Duodenal mucosa (tissue), 2 donors: ENCODE results near the gene AK9.
"Not testable (repeated sequence)": the region's sequence is repeated elsewhere in the genome, so short reads cannot be mapped to it uniquely, and the experiment has no call there.

Experiments
- H3K27ac ChIP-seq: one replicate; pipeline ENCODE4 v1.7.0; 2013; ENCODE audit warnings: low read depth, low read length
- H3K27me3 ChIP-seq, 2 donors: one replicate each; pipeline ENCODE4 v1.7.0; 2013; ENCODE audit warnings: low read length in 2 of 2, control low read depth in 1 of 2; ENCODE audit not compliant: insufficient read depth in 2 of 2, control insufficient read depth in 1 of 2
- H3K36me3 ChIP-seq, 2 donors: one replicate each; pipeline ENCODE4 v1.7.0; 2013; ENCODE audit warnings: low read length in 2 of 2, control low read depth in 1 of 2; ENCODE audit not compliant: insufficient read depth in 2 of 2, control insufficient read depth in 1 of 2
- H3K4me1 ChIP-seq, 2 donors: one replicate each; pipeline ENCODE4 v1.7.0; 2013; ENCODE audit warnings: low read length in 2 of 2, control low read depth in 1 of 2; ENCODE audit not compliant: insufficient read depth in 2 of 2, control insufficient read depth in 1 of 2
- H3K4me3 ChIP-seq, 2 donors: one replicate each; pipeline ENCODE4 v1.7.0; 2013; ENCODE audit warnings: low read length in 2 of 2, low read depth in 1 of 2
- H3K9ac ChIP-seq, 2 donors: one replicate each; pipeline ENCODE4 v1.7.0; 2013; ENCODE audit warnings: low read length in 2 of 2, low read depth in 1 of 2
- H3K9me3 ChIP-seq, 2 donors: one replicate each; pipeline ENCODE4 v1.7.0; 2013; ENCODE audit warnings: low read length in 2 of 2, control low read depth in 1 of 2; ENCODE audit not compliant: control insufficient read depth in 1 of 2

Gene AK9

DNA sequence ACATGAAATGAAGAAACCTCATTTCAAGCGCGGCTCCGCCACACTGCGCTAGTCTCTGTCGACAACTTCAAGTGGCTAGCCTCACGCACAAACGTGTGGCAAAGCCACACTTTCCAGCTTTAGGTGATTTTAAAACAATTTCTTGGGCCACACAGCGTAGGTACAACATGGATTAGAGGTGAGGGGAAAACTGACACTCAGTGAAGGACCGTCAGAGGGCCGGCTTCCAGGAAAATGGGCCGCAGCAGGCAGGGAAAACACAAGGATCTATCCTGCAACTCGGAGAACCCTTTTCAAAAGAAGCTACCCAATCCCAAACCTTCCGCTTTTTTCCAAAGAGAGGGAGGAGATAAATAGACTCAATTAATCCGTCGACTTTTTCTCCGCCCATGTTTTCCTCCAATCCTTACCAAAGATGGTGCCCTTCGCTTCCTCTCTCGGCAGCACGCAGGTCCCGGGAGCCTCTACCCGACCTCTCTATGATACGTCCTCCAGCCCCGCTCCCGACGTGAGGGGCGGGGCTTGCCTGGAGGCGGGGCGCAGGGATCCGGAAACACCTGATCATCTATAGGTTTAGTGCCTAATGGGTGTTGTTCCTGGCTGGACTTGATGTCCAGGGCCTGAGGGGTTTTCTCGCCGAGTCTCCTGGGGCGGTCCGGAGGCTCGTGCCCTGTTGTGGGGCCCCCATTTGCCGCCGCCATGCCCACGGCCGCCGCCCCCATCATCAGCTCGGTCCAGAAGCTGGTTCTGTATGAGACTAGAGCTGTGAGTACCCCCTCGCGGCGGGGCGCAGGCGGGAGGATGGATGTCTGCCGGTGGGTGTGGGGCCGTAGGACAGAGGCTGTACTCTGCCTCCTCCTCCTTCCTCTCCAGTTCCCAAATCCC is at the start of gene AK9, which contains the start of gene FIG4:
AK9 (minus strand) TSS at position 466 of the 885 bp plus-strand sequence. CDS start 15,457 bp downstream, outside the sequence.
FIG4 (plus strand) TSS at position 560 of the 885 bp plus-strand sequence; CDS start at position 700, 140 bp downstream.
- Histone ChIP-seq H3K27me3 (no peaks in the 10 kb centered on the region), H3K9ac (peak within 1 kb of the TSS; percentile 90 to 92), H3K36me3 (no peaks in the 10 kb centered on the region), H3K4me3 (peak within 1 kb of the TSS; percentile 77 to 100), H3K4me1 (peaks cover 8 to 12% of the 10 kb centered on the region in 2 donors), H3K9me3 (no peaks in the 10 kb centered on the region), H3K27ac (peak within 1 kb of the TSS; percentile 74)

DNA sequence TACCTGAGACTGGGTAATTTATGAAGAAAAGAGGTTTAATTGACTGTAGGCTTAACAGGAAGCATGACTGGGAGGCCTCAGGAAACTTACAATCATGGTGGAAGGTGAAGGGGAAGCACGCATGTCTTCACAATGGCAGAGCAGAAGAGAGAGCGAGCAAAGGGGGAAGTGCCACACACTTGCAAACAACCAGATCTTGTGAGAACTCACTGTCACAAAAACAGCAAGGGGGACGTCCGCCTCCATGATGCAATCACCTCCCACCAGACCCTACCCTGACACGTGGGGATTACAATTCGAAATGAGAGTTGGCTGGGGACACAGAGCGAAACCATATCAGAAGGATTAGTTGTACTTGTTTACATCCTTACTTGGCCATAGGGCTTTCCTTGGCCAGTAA is 49.8 kb upstream of the AK9 start:
- no peaks in the 10 kb centered on the region for H3K27me3 ChIP-seq
- no peaks in the 10 kb centered on the region for H3K4me1 ChIP-seq
- H3K27ac ChIP-seq: no peak overlapping the region
- peaks cover 21 to 26% of the 10 kb centered on the region in 2 donors for H3K36me3 ChIP-seq
- no peak overlapping the region for H3K4me3 ChIP-seq
- H3K9me3 ChIP-seq: no peaks in the 10 kb centered on the region
- H3K9ac ChIP-seq: no peak overlapping the region

DNA sequence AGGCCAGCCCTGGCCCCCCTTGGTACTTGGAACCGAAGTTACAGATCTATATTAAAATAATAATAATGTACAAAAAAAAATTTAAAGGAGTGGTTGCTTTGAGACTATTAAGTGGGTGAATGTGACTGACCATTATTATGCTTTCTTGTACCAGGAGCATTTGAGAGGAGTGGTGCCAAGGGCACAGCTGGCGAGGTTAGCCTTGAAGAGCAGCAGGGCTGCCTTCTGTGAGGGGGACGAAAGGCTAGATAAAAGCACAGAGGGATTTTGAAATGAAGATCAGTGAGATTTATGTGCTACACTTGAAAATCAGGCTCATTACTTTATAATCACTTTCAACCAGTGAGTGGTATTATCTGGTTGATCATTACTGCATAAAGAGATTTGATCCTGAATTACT is 48.7 kb upstream of the AK9 start:
- no peak overlapping the region for H3K27ac ChIP-seq
- H3K36me3 ChIP-seq: peaks cover 26 to 31% of the 10 kb centered on the region in 2 donors

DNA sequence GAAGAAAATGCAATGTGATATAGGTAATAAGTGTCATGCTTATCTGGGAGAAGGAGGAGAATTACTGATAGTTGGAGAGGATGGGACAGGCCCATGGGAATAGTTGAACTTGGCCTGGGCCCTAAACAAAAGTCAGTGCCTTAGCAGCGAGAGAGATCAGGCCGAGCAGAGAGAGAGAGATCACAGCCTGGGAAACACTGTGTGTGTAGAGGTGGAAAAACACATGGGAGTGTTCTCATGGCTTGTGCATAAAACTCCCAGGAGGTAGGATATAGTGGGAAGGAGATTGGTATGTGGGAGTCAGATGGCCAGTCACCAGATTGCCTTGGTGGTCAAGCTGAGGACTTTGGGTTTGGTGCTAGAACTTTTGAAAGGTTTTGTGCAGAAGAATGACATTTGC is 47.7 kb upstream of the AK9 start:
- Histone ChIP-seq H3K9me3 (no peaks in the 10 kb centered on the region), H3K4me3 (no peak overlapping the region), H3K27me3 (no peaks in the 10 kb centered on the region), H3K4me1 (no peaks in the 10 kb centered on the region), H3K27ac (no peak overlapping the region), H3K36me3 (peaks cover 25 to 28% of the 10 kb centered on the region in 2 donors), H3K9ac (no peak overlapping the region)

More for the DNA sequence above, 48.7 kb upstream of the AK9 start:
- Histone ChIP-seq H3K27me3 (no peaks in the 10 kb centered on the region), H3K9me3 (no peaks in the 10 kb centered on the region), H3K4me3 (no peak overlapping the region), H3K9ac (no peak overlapping the region), H3K4me1 (no peaks in the 10 kb centered on the region)

DNA sequence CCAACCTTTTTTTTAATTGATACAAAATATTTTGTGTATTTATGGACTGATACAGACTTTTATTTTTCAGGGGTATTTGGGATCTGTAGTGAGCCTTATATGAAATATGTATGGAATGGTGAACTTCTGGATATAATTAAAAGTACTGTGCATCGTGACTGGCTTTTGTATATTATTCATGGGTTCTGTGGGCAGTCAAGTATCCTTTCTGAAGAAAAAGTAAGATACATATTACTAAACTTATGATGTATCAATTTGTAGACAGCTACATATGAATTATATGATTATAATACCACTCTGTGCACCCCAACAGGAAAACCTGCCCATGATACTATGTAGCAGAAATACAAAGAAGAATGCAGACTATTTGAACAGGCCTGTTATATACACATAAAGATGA is 47.3 kb upstream of the AK9 start:
- Histone ChIP-seq H3K9me3 (no peaks in the 10 kb centered on the region), H3K4me3 (no peak overlapping the region), H3K27ac (no peak overlapping the region), H3K9ac (no peak overlapping the region), H3K4me1 (no peaks in the 10 kb centered on the region), H3K36me3 (peaks cover 25 to 28% of the 10 kb centered on the region in 2 donors), H3K27me3 (no peaks in the 10 kb centered on the region)

DNA sequence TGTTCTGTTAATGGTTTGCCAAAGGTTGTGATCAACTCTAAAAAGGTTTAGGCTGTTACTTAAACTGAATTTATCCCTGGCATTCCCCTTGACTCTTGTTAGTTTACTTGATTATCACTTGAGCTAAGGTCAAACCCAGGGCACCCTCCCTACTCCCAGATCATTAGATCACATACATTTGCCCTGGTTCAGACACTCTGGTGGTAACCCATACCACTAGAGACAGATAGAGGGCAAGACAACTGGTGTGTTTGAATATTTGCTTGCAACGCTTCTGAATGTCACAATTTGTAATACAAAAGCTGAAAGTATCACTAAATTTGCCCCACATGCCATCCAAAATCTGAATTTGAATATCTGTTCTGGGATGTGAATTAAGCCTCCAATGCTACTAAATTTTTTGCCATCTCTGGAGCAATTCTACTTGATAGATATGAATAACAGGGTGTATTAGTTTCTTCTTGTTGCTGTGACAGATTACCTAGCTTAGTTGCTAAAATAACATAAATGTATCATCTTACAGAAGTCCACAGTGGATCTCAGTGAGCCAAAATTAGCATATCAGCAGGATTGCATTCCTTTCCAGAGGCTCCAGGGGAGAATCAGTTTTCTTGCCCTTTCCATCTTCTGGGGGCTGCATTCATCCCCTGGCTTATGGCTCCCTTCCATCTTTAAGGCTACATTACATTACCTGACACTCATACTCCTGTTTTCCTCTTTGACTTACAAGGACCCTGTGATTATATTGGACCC is 45.4 kb upstream of the AK9 start:
- Histone ChIP-seq H3K9me3 (no peaks in the 10 kb centered on the region), H3K27ac (no peak overlapping the region), H3K4me1 (no peaks in the 10 kb centered on the region), H3K36me3 (peaks cover 24 to 25% of the 10 kb centered on the region in 2 donors), H3K9ac (no peak overlapping the region), H3K4me3 (no peak overlapping the region), H3K27me3 (no peaks in the 10 kb centered on the region)

DNA sequence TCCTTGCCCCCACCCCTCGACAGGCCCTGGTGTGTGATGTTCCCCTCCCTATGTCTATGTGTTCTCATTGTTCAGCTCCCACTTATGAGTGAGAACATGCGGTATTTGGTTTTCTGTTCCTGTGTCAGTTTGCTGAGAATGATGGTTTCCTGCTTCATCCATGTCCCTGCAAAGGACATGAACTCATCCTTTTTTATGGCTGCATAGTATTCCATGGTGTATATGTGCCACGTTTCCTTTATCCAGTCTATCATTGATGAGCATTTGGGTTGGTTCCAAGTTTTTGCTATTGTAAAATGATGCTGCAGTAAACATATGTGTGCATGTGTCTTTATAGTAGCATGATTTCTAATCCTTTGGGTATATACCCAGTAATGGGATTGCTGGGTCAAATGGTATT is 34.2 kb upstream of the AK9 start:
- H3K27me3 ChIP-seq, H3K27ac ChIP-seq, H3K9ac ChIP-seq: not testable (repeated sequence)

DNA sequence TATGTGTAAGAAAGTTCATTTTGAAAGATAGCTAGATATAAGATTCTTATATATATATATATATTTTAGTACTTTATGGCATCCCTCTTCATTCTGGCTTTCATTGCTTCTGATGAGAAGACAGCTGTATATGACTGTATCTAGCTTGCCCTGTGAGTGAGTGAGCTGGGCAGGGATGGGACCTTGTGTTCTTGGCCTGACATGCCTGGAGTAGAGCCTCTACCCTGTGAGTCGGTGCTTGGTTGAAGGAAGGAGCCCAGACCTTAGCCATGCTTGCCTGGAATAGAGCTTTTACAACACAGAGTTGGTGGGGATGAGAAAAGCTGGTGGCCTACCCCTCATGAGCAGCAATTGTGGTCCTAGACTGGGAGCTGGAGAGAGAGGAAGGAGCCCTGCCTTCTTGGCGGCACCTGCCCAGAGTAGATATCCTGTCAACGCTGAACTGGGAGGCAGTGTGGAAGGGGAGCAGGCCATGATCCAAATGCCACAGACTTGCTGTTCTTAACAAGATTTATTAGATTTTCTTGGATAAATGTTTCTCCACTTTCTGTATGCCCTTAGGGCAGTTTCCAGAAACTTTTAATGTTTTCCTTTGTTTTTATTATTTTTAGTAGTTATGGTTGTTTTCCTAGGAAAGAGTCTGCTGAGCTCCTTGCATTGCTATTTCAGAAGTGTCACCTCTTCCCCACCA is 31.7 kb upstream of the AK9 start:
- H3K27me3 ChIP-seq: no peaks in the 10 kb centered on the region
- no peaks in the 10 kb centered on the region for H3K4me1 ChIP-seq
- peaks cover 0 to 3% of the 10 kb centered on the region in 2 donors for H3K36me3 ChIP-seq
- peaks cover 0 to 2% of the 10 kb centered on the region in 2 donors for H3K9me3 ChIP-seq
- H3K27ac ChIP-seq: no peak overlapping the region
- no peak overlapping the region for H3K9ac ChIP-seq
- no peak overlapping the region for H3K4me3 ChIP-seq

More for the DNA sequence above, 34.2 kb upstream of the AK9 start:
- H3K4me1 ChIP-seq, H3K36me3 ChIP-seq, H3K9me3 ChIP-seq, H3K4me3 ChIP-seq: not testable (repeated sequence)

DNA sequence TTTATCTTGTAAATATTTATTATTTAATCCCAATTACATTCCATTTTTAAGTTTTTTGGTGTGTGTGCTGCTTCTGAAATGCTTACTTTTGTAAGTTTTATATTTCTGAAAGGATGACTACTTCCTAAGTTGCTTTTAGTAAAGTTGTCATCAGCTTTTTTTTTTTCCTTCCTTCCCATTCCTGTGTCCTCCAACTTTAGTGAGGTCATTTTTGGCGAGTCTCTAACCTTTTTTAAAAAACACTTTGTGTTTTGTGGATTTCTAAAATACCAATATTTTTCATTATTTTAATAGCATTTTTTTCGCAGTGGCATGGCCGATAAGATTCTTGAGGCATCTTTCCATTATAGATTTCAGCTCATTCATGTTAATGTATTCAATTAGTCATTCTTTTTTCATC is 31.0 kb upstream of the AK9 start:
- Histone ChIP-seq H3K9me3 (peaks cover 0 to 2% of the 10 kb centered on the region in 2 donors), H3K27me3 (no peaks in the 10 kb centered on the region), H3K4me3 (no peak overlapping the region), H3K36me3 (peaks cover 1 to 3% of the 10 kb centered on the region in 2 donors), H3K9ac (no peak overlapping the region), H3K27ac (no peak overlapping the region), H3K4me1 (no peaks in the 10 kb centered on the region)
